Psoas muscle (tissue), 8 donors: ENCODE results near the gene ADAM8. TPM values are rescaled to one million over a fixed set of nuclear protein-coding genes. Genes with fewer than 3 reads are reported as not detected.

ENCODE experiments used
- ATAC-seq, 4 donors: fragments of 200-7000 bp; cut with Tn5 transposase; one replicate each; pipeline ENCODE4 v1.9.1; 2020; ENCODE audit warnings: moderate library complexity in 3 of 4, mild to moderate bottlenecking in 2 of 4
- DNase-seq, 2 donors: peaks; one replicate each; pipeline ENCODE4 v3.0.0-alpha.2; 2020
- H3K27ac ChIP-seq: fragments of 200-600 bp; one replicate; pipeline ENCODE4 v1.8.0; 2022
- H3K27me3 ChIP-seq, 3 donors: fragments of 200-600 bp in 1 of 3; one replicate each; pipeline versions ENCODE4 v1.6.1 to v1.8.0; 2013 to 2022; ENCODE audit warnings: low read length in 2 of 3, mild to moderate bottlenecking in 2 of 3, moderate library complexity in 1 of 3; ENCODE audit not compliant: insufficient read depth in 3 of 3
- H3K36me3 ChIP-seq, 2 donors: fragments of 200-600 bp in 1 of 2; one replicate each; pipeline versions ENCODE4 v1.6.1 to v1.8.0; 2013 to 2022; ENCODE audit warnings: low read depth in 1 of 2, mild to moderate bottlenecking in 1 of 2, moderate library complexity in 1 of 2; ENCODE audit not compliant: insufficient read depth in 1 of 2
- H3K4me1 ChIP-seq: fragments of 200-600 bp; one replicate; pipeline ENCODE4 v1.8.0; 2022
- H3K4me3 ChIP-seq: fragments of 200-600 bp; one replicate; pipeline ENCODE4 v1.8.0; 2022; ENCODE audit warnings: mild to moderate bottlenecking
- H3K9me3 ChIP-seq: fragments of 200-600 bp; one replicate; pipeline ENCODE4 v1.8.0; 2022
- CTCF ChIP-seq: fragments of 200-600 bp; IDR thresholded peaks from one replicate; pipeline ENCODE4 v1.8.0; 2022; ENCODE audit warnings: antibody characterized with exemption
- WGBS, 3 donors: extraction: QIAGEN DNeasy Blood & Tissue Kit; methylation state at CpG; one replicate each; pipeline versions ENCODE4 v1.1.6 to v1.1.7; 2013; 5-methylcytosine and 5-hydroxymethylcytosine counted together
- intact Hi-C, 2 donors: fragments of 100-400 bp; cut with DNase I; formaldehyde crosslinking; loops; one replicate each; pipeline versions ENCODE4 v1.11.0 to v1.14.2; 2022
- polyA plus RNA-seq, 3 donors: library from polyadenylated mRNA; stranded (reverse); fragments of 200-250 nt; gene quantifications; one replicate each; pipeline ENCODE4 v1.2.3, GENCODE V29; 2013
- total RNA-seq, 4 donors: library from RNA; stranded (reverse); fragmentation: NEBNext Ultra II Directional in 2 of 4; extraction: Animal tissue kit (Norgen Biotek cat#: 25700) in 2 of 4; gene quantifications; one replicate each; pipeline versions ENCODE4 v1.2.1 to v1.2.4, GENCODE V29; 2021 to 2023
- donor health status: healthy with polysubstance abuse.
- donor health status: DM: no; HTN: no; CAD: no; lungs with moderate emphysema.
- donor health status: Bipolar disorder and iron deficiency.
- donor health status: healthy.
- donor health status: DM: yes; HTN: yes; CAD: no.
- donor health status: DM: no; HTN: no; CAD: no.
- donor health status: DM: no; HTN: no; CAD: no.
- donor health status: DM: yes; HTN: yes; CAD: no.

The ADAM8 gene
- total and polyA plus RNA-seq, 7 donors = 0.21 to 2.8 (median 2.2) TPM

GRCh38 chr10:133289761-133290160 lies 13.1 kb upstream of the ADAM8 start:
- 95% methylated on average over 24 of the region's 24 CpGs for WGBS, 3 donors
- DNase-seq (no peak), ATAC-seq (no peak)
- intact Hi-C loops = no loop called here
- no peak for TF ChIP-seq CTCF
- no peaks in the 10 kb centered on the region for H3K4me1 ChIP-seq
- H3K27me3 ChIP-seq = no peaks in the 10 kb centered on the region
- H3K36me3 ChIP-seq = peaks cover 9 to 89% of the 10 kb centered on the region in 2 donors
- H3K9me3 ChIP-seq = no peaks in the 10 kb centered on the region
- no peak overlapping the region for H3K4me3 ChIP-seq
- no peak overlapping the region for H3K27ac ChIP-seq

- no peak overlapping the region for H3K4me3 ChIP-seq
- WGBS, 3 donors = 94 to 95% (median 95%) methylated on average over 42 to 46 of the region's 46 CpGs
- intact Hi-C loops = no loop called here
- DNase-seq (no peak), ATAC-seq (no peak)
- H3K4me1 ChIP-seq = no peaks in the 10 kb centered on the region
- TF ChIP-seq CTCF = no peak
- peaks cover 9 to 89% of the 10 kb centered on the region in 2 donors for H3K36me3 ChIP-seq
- H3K27me3 ChIP-seq = no peaks in the 10 kb centered on the region
- H3K27ac ChIP-seq = no peak overlapping the region
- H3K9me3 ChIP-seq = no peaks in the 10 kb centered on the region
Observed at GRCh38 chr10:133287832-133288500, 11.3 kb upstream of the ADAM8 start.

GRCh38 chr10:133286366-133286765 lies 9.7 kb upstream of the ADAM8 start:
- Histone ChIP-seq H3K36me3 (peaks cover 9 to 97% of the 10 kb centered on the region in 2 donors), H3K9me3 (no peaks in the 10 kb centered on the region), H3K27me3 (no peaks in the 10 kb centered on the region), H3K4me3 (no peak overlapping the region), H3K27ac (no peak overlapping the region), H3K4me1 (no peaks in the 10 kb centered on the region)
- DNase-seq (no peak), ATAC-seq (no peak)
- intact Hi-C loops = no loop called here
- no peak for TF ChIP-seq CTCF
- 90 to 92% (median 91%) methylated on average over 18 of the region's 18 CpGs for WGBS, 3 donors

GRCh38 chr10:133285217-133285616 lies 8.5 kb upstream of the ADAM8 start:
- Histone ChIP-seq H3K9me3 (no peaks in the 10 kb centered on the region), H3K27me3 (no peaks in the 10 kb centered on the region), H3K4me1 (no peaks in the 10 kb centered on the region), H3K36me3 (peaks cover 9 to 95% of the 10 kb centered on the region in 2 donors), H3K4me3 (no peak overlapping the region), H3K27ac (no peak overlapping the region)
- intact Hi-C loops = no loop called here
- 92 to 95% (median 93%) methylated on average over 36 of the region's 36 CpGs for WGBS, 3 donors
- TF ChIP-seq CTCF = no peak
- no peak for ATAC-seq
- DNase-seq = no peak

- peaks cover 9 to 95% of the 10 kb centered on the region in 2 donors for H3K36me3 ChIP-seq
- DNase-seq = no peak
- 92 to 96% (median 95%) methylated on average over 24 of the region's 24 CpGs for WGBS, 3 donors
- intact Hi-C loops = no loop called here
- H3K9me3 ChIP-seq = no peaks in the 10 kb centered on the region
- ATAC-seq = no peak
- H3K27ac ChIP-seq = no peak overlapping the region
- no peaks in the 10 kb centered on the region for H3K27me3 ChIP-seq
- no peak overlapping the region for H3K4me3 ChIP-seq
- H3K4me1 ChIP-seq = no peaks in the 10 kb centered on the region
- no peak for TF ChIP-seq CTCF
Observed at GRCh38 chr10:133283931-133284330, 7.3 kb upstream of the ADAM8 start.
